Upper lobe of right lung (tissue), 1 donor: Measurements from ENCODE around the gene LRRN2. TPM values are rescaled to one million over a fixed set of nuclear protein-coding genes. Genes with fewer than 3 reads are reported as not detected.

ENCODE experiments used
- ATAC-seq: fragments of 200-7000 bp; cut with Tn5 transposase; one replicate; pipeline ENCODE4 v1.9.1; 2020; ENCODE audit warnings: mild to moderate bottlenecking, moderate library complexity
- DNase-seq: peaks from one replicate; pipeline ENCODE4 v3.0.0-alpha.2; 2020
- H3K27ac ChIP-seq: fragments of 200-600 bp; one replicate; pipeline ENCODE4 v1.8.0; 2022
- H3K27me3 ChIP-seq: fragments of 200-600 bp; one replicate; pipeline ENCODE4 v1.8.0; 2022; ENCODE audit warnings: mild to moderate bottlenecking
- H3K36me3 ChIP-seq: fragments of 200-600 bp; one replicate; pipeline ENCODE4 v1.8.0; 2022
- H3K4me1 ChIP-seq: fragments of 200-600 bp; one replicate; pipeline ENCODE4 v1.8.0; 2022
- H3K4me3 ChIP-seq: fragments of 200-600 bp; one replicate; pipeline ENCODE4 v1.8.0; 2022; ENCODE audit warnings: mild to moderate bottlenecking
- H3K9me3 ChIP-seq: fragments of 200-600 bp; one replicate; pipeline ENCODE4 v1.8.0; 2022
- CTCF ChIP-seq: fragments of 200-600 bp; IDR thresholded peaks from one replicate; pipeline ENCODE4 v1.8.0; 2022; ENCODE audit warnings: antibody characterized with exemption
- intact Hi-C: fragments of 100-400 bp; cut with DNase I; formaldehyde crosslinking; loops from one replicate; pipeline ENCODE4 v1.11.0; 2022
- total RNA-seq: library from RNA; stranded (reverse); fragmentation: NEBNext Ultra II Directional; extraction: Animal tissue kit (Norgen Biotek cat#: 25700); gene quantifications from one replicate; pipeline ENCODE4 v1.2.1, GENCODE V29; 2021
- donor health status: DM: no; HTN: yes; CAD: no; lungs with severe emphysema.

LRRN2 gene
- total RNA-seq, 1 donor from 2014 or later = 3.2 TPM

- intact Hi-C loops = no loop called here
- TF ChIP-seq CTCF = no peak
- no peak for ATAC-seq
- H3K9me3 ChIP-seq = no peaks in the 10 kb centered on the region
- H3K4me3 ChIP-seq = no peak overlapping the region
- no peak overlapping the region for H3K27ac ChIP-seq
- DNase-seq = no peak
- H3K36me3 ChIP-seq = no peaks in the 10 kb centered on the region
- H3K27me3 ChIP-seq = peaks cover 14% of the 10 kb centered on the region
- no peaks in the 10 kb centered on the region for H3K4me1 ChIP-seq
These were observed 79.7 kb downstream of the LRRN2 start for GRCh38 chr1:204605791-204606190.

GRCh38 chr1:204602871-204603542, 82.5 kb downstream of the LRRN2 start:
- DNase-seq (no peak), ATAC-seq (no peak)
- H3K4me3 ChIP-seq = no peak overlapping the region
- H3K4me1 ChIP-seq = no peaks in the 10 kb centered on the region
- intact Hi-C loops = no loop called here
- H3K27me3 ChIP-seq = peaks cover 6% of the 10 kb centered on the region
- H3K36me3 ChIP-seq = no peaks in the 10 kb centered on the region
- TF ChIP-seq CTCF = no peak
- H3K27ac ChIP-seq = no peak overlapping the region
- no peaks in the 10 kb centered on the region for H3K9me3 ChIP-seq

GRCh38 chr1:204602111-204602579, 83.4 kb downstream of the LRRN2 start:
- H3K27me3 ChIP-seq = no peaks in the 10 kb centered on the region
- no peak overlapping the region for H3K27ac ChIP-seq
- intact Hi-C loops = no loop called here
- no peak for DNase-seq
- no peak for ATAC-seq
- H3K9me3 ChIP-seq = no peaks in the 10 kb centered on the region
- no peak overlapping the region for H3K4me3 ChIP-seq
- H3K36me3 ChIP-seq = no peaks in the 10 kb centered on the region
- H3K4me1 ChIP-seq = no peaks in the 10 kb centered on the region
- no peak for TF ChIP-seq CTCF

GRCh38 chr1:204600968-204601367, 84.6 kb downstream of the LRRN2 start:
- intact Hi-C loops = no loop called here
- TF ChIP-seq CTCF = no peak
- H3K36me3 ChIP-seq = no peaks in the 10 kb centered on the region

GRCh38 chr1:204600203-204600602, 85.3 kb downstream of the LRRN2 start:
- intact Hi-C loops = no loop called here
- Histone ChIP-seq H3K27ac (no peak overlapping the region), H3K36me3 (no peaks in the 10 kb centered on the region)

More at GRCh38 chr1:204600968-204601367, 84.6 kb downstream of the LRRN2 start:
- Histone ChIP-seq H3K27ac (no peak overlapping the region), H3K4me1 (no peaks in the 10 kb centered on the region), H3K27me3 (no peaks in the 10 kb centered on the region), H3K9me3 (no peaks in the 10 kb centered on the region), H3K4me3 (no peak overlapping the region)
- DNase-seq (no peak), ATAC-seq (no peak)

More at GRCh38 chr1:204600203-204600602, 85.3 kb downstream of the LRRN2 start:
- ATAC-seq (no peak), DNase-seq (no peak)
- H3K9me3 ChIP-seq = no peaks in the 10 kb centered on the region
- H3K27me3 ChIP-seq = no peaks in the 10 kb centered on the region
- no peak for TF ChIP-seq CTCF
- H3K4me3 ChIP-seq = no peak overlapping the region
- no peaks in the 10 kb centered on the region for H3K4me1 ChIP-seq
